NCI-H2196 (cell line): ENCODE measurements around the gene ST7.
"Not testable (repeated sequence)": the region's sequence is repeated elsewhere in the genome, so short reads cannot be mapped to it uniquely, and the experiment has no call there.

Source experiments
- DNase-seq: peaks from one replicate; lab custom pipeline; 2025; ENCODE audit not compliant: unreplicated experiment; lab: John Stamatoyannopoulos, UW

ST7 gene

GRCh38 chr7:117216010-117216409 is 262.7 kb downstream of the ST7 start:
- no peak for DNase-seq

GRCh38 chr7:117216436-117217069 is 263.3 kb downstream of the ST7 start:
- DNase-seq = no peak

- no peak for DNase-seq
These were observed 264.1 kb downstream of the ST7 start for GRCh38 chr7:117217106-117218035.

GRCh38 chr7:117218700-117219099 is 265.4 kb downstream of the ST7 start:
- no peak for DNase-seq

GRCh38 chr7:117219485-117219884 is 266.2 kb downstream of the ST7 start:
- no peak for DNase-seq

- no peak for DNase-seq
These were observed 267.5 kb downstream of the ST7 start for GRCh38 chr7:117220836-117221235.

GRCh38 chr7:117225536-117225935 is 272.2 kb downstream of the ST7 start:
- no peak for DNase-seq

- DNase-seq = no peak
These were observed 273.8 kb downstream of the ST7 start for GRCh38 chr7:117227091-117227490.

- no peak for DNase-seq
These were observed 276.0 kb downstream of the ST7 start for GRCh38 chr7:117229350-117229749.

- DNase-seq = no peak
These were observed 277.2 kb downstream of the ST7 start for GRCh38 chr7:117230276-117231046.

GRCh38 chr7:117231047-117231359 is 277.7 kb downstream of the ST7 start:
- no peak for DNase-seq

- no peak for DNase-seq
These were observed 284.3 kb downstream of the ST7 start for GRCh38 chr7:117237646-117238045.

- no peak for DNase-seq
These were observed 285.2 kb downstream of the ST7 start for GRCh38 chr7:117238472-117238871.

GRCh38 chr7:117238937-117239336 is 285.6 kb downstream of the ST7 start:
- no peak for DNase-seq

GRCh38 chr7:117241088-117241487 is 287.8 kb downstream of the ST7 start:
- DNase-seq = no peak

GRCh38 chr7:117243390-117243789 is 290.1 kb downstream of the ST7 start:
- no peak for DNase-seq

- DNase-seq = not testable (repeated sequence)
These were observed 292.4 kb downstream of the ST7 start for GRCh38 chr7:117245703-117246102.

GRCh38 chr7:117247809-117248208 is 294.5 kb downstream of the ST7 start:
- no peak for DNase-seq

GRCh38 chr7:117248829-117249228 is 295.5 kb downstream of the ST7 start:
- DNase-seq = no peak

GRCh38 chr7:117249696-117250095 is 296.4 kb downstream of the ST7 start:
- DNase-seq = no peak

- DNase-seq = no peak
These were observed 296.9 kb downstream of the ST7 start for GRCh38 chr7:117250245-117250644.

- no peak for DNase-seq
These were observed 297.5 kb downstream of the ST7 start for GRCh38 chr7:117250801-117251200.
